8988T (cell line): Measurements from ENCODE around the gene MSX2.

Experiments used
- DNase-seq: peaks from one replicate; pipeline ENCODE4 v3.0.0; 2011

Gene MSX2

DNA sequence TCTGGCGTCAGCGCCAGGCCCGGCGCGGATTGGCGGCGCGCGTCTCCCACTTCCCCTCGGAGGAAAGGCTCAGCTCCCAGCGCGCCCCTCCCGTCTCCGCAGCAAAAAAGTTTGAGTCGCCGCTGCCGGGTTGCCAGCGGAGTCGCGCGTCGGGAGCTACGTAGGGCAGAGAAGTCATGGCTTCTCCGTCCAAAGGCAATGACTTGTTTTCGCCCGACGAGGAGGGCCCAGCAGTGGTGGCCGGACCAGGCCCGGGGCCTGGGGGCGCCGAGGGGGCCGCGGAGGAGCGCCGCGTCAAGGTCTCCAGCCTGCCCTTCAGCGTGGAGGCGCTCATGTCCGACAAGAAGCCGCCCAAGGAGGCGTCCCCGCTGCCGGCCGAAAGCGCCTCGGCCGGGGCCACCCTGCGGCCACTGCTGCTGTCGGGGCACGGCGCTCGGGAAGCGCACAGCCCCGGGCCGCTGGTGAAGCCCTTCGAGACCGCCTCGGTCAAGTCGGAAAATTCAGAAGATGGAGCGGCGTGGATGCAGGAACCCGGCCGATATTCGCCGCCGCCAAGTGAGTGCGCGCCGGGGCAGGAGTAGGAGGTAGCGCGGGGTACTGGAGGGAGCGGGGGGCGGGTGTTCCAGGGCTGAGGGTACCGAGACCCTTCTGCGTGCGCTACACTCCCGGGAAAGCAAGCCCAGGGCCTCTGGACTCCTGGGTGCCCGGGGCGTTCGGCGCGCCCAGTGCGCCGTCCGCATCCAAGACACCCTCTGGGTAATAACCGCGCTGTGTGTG is at the start of gene MSX2:
Gene MSX2 (plus strand): TSS at position 99 of the 777 bp plus-strand sequence. CDS start 78 bp downstream, at position 177.
- DNase-seq, result peak; percentile 99

DNA sequence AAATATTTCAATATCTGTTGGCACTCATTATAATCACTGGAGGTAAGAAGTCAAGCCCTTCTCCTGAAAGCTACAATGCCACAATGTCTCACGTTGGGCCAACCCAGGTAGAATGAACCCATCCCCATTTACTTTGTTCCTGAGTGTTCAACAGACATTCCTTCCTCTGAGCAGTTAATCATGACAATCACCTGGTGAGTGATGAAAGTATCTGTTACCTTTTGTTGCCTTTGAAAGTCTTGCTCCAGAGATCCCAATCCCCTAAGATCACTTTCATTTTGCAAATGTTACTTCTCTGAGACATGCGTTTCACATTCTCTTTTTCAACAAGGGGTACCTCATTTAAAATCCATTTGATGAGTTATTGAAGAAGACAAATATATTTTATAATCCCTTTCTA is 49.3 kb upstream of the MSX2 start:
- DNase-seq, result no peak

DNA sequence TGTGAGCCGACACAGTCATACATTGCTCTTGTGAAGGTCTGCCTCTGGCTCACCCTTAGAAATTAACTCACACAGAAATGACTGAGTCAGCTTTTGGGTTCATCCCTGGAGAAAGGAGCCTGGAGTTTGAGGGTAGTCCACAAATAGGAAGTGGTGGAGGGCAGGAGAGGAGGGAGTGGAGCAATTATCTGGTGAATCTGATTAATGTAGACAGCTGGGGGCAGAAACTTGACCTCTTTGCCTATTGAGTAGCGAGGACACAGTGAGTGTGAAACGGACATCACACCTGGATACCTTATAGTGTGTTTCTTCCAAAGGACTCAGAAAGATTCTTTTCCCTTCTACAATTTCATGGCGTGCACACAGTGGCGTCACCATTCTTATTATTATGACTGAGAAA is 48.5 kb upstream of the MSX2 start:
- DNase-seq, result no peak

DNA sequence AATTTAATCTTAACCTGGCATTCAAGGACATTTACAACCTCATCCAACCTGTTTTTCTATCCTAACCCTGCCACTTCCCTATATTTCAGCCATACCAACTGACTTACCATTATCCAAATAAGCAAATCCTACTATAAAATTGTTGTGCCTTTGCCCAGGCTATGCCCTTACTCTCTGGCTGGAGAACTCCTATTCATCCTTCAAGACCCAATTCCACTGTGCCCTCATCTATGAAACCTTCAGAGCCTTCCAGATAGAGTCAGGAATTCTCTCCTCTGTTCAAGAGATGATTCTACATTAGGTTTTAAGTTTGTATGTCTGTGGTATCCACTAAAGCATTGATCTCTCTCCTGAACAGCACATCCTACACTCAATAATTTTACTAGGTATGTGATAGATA is 46.3 kb upstream of the MSX2 start:
- DNase-seq, result no peak

DNA sequence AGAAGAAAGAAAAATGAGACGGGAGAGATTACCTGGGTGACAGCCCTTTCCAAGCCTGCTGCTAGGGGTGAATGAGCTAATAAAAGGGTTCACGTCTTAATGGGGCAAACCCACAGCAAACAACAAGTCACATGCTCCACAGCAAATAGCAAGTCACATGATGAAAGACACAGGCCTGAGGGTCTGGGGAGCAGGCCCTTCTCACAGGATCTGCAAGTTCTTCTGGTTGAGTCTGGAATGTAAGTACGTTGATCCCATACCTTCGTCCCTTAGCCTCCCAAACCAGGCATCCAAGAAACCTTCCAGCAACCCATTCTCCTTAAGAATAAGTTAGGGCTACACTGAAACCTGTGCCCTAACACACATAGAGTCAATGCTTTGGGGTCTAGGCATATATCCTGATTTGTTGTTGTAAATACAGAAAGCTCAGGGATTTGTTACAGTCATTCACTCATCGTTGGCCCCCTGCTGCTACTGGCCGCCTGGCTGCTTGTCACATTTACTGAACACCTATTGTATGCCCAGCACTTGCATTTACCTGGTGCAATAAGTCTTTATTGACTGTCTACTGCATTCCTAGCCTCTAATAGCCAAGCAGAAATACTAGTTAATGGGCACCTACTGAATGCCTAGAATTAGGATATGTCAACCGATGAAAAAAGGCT is 43.3 kb upstream of the MSX2 start:
- DNase-seq, result no peak

DNA sequence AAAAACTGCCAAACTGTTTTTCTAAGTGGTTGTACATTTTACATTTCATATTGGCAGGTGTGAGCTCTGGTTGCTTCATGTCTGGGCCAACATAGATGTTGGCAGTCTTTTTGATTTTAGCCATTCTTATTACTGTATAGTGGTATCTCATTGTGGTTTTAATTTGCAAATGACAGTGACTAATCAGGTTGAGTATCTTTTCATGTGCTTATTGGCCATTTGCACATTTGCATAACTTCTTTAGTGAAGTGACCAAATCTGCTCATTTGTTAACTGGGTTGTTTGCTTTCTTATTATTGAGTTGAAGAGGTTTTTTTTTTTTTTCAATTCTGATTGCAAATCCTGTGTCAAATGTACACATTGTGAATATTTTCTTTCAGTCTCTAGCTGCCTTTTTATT is 36.9 kb upstream of the MSX2 start:
- no peak for DNase-seq

DNA sequence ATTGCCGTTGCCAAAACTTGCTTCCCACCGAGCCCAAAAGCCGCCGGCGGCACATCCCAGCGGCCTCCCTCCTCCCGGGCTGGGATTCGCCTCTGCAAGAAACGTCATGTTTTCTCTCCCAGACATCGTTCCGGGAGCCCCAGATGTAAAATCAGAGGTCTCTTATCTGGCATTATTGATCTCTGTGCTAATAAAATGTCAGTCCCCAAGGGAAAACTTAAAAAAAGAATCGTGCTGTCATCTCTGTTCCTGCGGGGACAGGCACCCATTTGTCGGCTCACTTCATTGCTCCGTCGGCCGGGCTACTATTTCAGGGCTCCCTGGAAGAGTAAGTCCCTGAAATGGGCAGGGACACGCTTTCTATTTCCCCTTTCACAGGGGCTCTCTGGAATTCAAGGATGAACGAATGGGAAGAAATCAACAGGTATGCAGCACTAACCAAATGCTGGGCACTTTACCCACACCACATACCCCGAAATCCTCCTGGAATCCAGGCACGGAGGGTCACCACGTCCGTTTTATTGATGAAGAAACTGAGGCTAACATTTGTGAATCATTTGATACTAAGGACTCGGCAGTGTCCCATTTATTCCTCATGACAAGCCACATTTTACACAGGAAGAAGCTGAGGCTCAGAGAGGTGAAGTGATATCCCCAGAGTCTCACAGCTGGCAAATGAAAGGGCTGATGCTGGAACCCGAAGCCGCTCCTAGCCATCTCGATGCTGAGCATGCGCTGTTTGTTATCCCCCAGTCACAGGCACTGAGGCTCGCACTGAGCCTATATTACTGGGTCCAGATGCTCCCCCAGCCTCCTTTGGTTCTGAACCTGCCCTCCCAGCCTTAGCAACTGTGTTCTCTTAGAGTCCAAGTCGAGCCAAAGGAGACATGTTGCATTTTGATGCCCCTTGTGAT is 35.7 kb upstream of the MSX2 start:
- no peak for DNase-seq

DNA sequence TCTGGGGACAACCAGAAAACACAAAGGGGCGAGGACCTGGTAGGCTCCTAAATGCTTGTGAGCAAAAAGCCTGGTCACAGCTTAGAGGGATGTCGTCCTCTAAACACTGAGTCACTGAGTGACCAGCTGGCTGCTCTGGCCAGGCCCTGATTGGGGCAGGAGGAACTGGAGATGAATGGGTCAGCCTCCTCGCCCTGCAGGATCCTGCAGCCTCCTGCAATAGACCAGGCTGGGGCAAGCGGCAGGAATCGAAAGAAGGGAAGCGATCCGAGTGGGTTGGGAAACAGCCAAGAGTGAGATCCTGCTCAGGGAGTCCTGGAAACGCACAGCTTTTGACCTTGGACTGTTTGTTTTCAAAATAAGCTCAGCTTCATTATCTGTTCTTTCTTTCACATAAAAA is 34.1 kb upstream of the MSX2 start:
- no peak for DNase-seq

DNA sequence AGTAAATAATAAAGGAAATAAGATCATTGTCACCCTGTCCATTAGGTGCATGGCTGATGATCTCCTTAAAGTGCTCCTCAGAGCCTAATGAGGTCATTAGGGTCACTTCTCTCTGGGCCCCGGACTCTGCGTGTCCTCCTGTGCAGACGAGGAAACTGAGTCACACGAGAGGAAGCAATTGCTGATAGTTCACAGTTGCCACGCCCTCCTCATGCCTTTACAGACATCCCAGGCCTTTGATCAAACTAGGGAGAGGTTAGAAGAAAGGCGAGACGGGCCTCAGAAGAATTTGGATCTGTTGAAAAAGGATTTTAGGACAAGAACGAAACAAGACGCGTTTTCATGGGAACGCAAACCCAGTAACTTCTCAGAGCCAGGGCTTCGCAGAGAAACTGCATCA is 32.0 kb upstream of the MSX2 start:
- DNase-seq, result no peak

DNA sequence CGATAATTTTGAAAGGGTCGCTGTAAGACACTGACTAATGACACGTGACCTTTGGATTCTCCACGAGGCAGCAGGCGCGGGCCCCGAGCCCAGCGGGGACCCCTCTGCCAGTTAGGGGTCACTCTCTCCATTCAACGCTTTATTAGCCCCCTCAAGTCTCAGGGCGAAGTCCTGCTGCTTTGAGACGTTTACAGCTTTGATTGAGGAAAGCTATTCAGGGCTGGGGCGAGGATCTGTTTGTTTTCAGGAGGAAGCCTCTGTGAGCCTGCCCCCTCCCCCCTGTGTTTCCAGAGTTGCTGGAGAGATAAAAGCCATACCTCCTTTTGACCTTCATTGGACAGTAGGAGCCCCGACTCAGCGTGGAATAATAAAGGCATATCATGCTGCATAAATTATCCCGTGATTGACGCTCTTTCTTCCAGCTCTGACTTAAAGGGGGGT is 31.4 kb upstream of the MSX2 start:
- DNase-seq, result no peak

DNA sequence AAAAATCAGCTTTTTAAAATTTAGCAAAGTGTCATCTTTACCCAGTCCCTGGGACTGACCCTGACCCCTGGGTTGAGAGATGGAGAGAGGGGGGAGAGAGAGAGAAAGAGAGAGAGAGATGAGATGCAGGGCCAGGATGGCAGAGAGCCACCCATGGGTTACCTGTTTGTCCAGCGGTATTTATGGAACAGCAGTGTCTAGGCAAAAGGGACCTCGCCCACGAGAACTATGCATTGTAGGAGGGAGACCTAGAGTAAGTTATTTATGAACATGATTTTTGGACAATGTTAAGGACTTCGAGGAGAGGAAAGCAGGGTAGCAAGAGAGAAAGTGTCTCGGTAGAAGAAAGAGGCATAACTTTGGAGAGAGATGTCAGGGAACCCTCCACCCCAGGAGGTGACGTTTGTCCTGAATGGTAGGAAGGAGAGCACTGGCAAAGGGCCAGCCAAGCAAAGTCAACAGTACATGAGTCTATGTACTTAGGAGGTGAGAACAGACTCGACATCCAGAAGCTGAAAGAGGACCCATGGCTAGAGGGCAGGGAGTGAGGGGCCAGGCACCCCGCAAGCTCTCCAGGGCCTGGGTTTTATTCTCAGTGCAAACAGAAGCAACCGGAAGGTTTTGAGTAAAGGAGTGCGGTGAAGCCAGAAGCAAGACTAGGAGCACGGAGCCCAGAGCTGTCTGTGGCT is 30.5 kb upstream of the MSX2 start:
- DNase-seq, result no peak

DNA sequence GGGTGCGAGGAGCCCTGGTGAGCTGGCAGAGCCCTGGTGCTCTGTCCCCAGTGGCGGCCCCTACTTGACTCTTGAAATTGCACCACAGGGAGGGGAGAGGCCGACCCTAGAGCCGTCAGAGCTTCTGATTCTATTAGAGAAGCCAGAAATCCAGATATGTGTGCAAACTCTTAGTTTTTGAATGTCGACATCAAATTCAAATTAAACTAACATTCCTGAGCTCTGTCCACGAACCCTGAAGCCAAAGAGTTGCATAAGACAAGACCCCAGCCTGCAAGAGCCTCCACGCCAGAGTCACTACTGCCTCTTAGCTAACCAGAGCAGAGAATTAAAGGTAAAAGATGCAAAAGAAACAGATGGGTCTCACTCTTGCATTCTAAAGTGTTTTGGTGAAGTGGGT is 29.8 kb upstream of the MSX2 start:
- no peak for DNase-seq

DNA sequence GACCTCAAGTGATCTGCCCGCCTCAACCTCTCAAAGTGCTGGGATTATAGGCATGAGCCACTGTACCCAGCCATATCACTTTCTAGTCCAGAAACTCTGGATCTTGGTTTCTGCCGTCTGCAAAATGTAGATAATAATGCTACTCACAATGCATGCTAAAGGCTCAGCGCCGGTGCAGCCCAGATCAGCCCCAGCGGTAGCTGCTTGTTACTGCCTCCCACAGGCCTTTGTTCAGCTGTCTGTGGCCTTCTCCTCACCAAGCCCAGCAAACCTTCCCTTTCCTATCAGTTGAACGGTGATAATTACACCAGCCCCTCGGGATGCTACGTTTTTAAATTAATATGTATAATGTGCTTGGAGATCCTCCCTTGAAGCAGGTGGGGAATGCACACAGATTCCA is 26.2 kb upstream of the MSX2 start:
- DNase-seq, result no peak

DNA sequence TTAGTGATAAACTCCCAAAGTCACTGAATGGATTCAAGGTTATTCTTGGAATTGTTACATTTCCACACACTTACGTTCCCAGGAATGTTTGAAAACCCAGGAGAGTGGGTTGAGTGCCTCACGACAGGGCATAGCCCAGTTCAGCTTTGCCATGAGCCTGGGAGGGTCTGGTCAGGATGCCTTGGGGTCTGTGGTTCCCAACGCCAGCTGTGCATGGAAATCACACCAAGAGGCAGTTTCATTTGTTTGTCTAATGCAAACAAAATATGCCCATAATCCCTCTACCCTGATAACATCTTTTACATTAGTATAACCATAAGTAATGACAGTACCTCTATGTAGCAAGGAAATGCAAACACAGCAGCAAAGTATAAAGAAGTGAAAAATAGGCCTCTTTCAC is 25.3 kb upstream of the MSX2 start:
- DNase-seq, result no peak

DNA sequence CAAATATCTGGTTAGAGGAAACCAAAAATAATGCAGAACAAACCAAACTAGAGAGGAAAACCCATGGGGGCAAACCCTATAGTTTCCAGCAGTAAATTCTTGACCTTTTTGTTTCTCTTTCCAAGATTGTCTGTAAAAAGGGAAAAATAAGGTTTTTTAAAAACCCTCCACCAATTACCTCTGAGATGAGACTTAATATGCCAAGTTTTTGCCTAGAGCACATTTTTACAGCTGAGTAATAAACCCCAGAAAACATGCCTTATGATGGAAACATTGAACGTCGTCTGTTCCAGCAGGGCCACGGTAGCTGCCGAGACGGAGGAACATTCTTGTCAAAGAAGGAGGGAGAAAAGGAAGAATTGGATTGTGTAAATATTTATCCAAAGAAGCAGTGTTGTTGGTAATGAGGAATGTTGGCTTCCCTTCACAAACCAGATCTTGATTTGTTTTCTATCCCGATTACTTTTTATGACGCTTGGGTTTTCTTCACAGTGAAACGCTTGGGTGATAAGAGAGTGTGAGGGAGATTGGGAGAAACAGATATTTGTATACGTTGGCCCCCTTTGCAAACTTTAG is 17.3 kb upstream of the MSX2 start:
- no peak for DNase-seq

DNA sequence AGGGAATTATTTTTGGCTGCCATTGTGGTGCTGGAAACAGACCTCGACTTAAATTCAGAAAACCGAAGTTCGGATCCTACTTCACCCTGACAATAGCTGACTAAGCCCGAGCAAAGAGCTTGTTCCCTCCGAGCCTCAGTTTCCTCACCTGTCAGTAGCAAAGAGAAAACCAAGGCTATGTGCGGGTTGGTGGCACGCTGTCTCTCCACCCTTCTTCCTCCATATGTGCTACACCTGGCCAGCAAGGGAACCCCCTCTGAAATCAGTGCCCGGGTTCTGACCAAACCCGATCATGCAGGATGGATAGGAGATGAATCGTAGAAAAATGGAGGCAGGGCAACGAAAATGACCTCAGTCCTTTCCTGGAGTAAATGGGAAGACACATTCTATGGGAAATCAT is 16.7 kb upstream of the MSX2 start:
- DNase-seq, result no peak

DNA sequence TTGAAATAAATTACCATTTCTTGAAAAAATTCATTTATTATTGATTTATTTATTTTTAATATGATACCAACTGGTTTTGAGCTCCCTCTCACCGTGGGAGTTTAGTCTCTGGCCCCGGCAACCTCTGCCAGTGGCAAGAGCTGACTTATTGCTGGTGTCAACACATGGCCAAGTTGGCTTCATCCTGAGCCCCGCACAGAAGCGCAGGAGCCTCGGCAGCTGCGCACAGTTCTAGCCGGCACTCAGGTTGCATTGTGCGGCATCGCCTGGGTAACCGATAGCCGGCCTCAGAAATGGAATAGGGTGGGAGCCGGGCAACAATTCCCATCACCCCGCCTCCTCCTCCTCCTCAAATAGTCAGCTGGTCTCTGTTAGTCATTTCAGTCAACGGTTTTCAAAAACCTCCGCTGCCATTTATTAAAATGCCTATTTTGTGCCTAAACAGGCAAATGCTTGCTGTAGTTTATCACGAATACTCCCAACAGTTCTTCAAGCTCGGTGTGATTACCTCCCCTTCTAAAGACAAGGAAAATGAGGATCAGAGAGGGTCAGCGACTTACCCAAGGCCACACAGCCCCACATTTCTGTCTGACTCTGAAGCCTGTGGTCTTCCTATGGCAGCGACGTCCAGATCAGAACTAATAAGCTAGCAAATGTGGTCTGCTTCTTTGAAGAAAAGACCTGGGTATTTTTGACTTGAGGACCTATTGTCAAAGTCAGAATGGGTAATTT is 15.7 kb upstream of the MSX2 start:
- no peak for DNase-seq

DNA sequence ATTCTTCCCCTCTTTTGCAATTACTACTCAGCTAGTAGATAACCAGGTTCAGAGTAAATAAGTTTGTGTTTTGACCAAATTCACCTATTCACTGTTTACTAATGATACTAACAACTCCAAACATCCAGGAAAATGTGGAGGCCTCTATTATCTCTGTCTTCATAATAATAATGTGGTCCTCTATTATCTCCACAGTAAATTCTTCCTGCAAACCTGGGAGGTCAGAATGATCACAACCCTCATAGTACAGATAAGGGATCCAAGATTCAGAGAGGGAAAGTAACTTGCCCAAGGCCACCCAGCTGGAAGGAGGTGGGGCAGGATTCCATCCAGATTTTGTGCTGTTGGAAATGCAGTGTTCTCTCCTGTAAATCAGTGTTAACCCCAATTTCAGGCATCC is 9.6 kb upstream of the MSX2 start:
- no peak for DNase-seq

DNA sequence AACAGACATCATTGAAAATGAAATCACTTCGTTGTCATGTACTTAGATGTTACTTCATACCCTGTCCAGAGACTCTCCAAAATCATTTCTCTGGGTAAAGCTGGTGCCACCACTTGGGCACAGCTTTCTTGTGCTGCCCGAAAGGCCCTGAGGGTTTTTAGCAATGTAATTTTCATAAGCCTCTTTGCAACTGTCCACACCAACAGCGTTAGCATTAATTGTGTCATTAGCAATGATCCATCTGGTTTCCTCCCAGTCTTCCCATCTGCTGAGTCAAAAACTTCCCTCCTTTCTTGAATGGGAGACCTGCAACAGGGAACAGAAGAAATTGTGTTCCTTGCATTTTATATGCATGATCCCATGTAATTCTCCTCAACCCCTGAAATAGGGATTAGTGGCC is 8.6 kb upstream of the MSX2 start:
- no peak for DNase-seq

DNA sequence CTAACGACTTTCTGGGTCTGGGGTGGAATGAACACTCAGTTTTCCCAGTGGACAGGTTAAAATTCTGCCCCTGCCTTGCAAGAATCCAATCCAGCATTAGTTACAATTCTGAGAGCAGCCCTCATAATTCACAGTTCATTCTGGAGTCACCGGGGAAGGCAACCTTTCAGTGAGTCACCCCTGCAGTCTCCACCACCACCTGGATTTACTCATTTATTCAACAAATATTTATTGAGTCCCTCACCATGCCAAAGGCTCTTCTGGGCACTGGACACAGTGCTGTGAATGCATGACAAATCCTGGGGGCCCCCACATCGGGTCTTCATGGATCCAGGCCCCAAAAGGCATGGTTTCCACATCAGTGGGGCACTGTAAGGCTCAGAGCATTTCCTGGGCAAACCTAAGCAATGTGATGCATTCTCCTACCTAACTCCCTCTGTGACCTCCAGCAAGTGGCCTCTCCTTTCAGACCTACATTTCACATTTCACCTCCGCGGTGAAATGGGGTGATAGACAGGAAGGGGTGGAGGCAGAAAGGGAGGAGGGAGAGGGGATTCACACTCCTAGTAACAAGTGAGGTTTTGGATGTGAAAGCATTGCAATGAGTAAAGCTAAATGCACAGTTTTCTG is 6.4 kb upstream of the MSX2 start:
- no peak for DNase-seq

DNA sequence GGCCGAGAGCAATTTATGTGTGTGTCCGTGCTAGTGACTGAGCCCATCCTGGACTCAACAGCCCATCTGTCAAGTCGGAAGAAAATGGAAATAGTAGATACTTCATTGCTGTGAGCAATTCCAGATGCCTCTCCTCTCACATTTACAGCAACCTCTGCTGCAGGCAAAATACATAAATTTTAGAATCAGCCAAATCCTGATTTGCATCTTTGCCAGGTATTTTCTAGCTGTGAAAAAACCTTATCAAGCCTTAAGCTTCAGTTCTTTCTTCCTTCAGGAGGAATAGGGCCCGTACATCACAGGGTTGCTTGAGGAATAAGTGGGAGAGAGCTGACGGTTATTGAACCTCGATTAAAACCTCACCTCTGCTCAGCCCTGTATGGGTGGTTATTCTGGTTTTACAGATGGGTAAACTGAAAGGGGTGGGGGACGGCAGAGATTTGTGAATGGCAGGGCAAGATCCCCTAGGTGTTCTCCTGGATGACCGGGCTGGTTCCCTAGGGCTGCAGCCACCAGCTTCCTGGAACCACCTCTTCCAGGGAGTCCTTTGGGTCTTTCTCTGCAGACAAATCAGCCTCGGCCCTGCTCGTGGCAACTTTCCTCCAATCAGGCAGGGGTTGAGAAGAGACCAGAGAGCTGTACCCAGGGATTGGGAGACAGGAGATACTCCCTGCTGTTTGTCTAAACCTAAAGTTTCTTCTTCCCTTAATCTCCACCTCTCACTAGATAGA is 5.3 kb upstream of the MSX2 start:
- no peak for DNase-seq
